B cell (primary cell): ENCODE results near the gene ZNF764. TPM values are rescaled to one million over a fixed set of nuclear protein-coding genes. Genes with fewer than 3 reads are reported as not detected.
"Not testable (repeated sequence)": the region's sequence is repeated elsewhere in the genome, so short reads cannot be mapped to it uniquely, and the experiment has no call there.

Experiments used
- ATAC-seq: fragments of 200-7000 bp; cut with Tn5 transposase; one replicate; pipeline ENCODE4 v1.10.0; 2021; ENCODE audit warnings: low read depth, mild to moderate bottlenecking, moderate number of reproducible peaks, moderate library complexity
- CTCF ChIA-PET: fragments of 350-600 bp; sonication (Branson Sonifier 250); formaldehyde crosslinking; loops from one replicate; lab custom pipeline; 2021; ENCODE audit warnings: antibody characterized with exemption, inconsistent platforms; lab: Charles Lee
- POLR2A ChIA-PET: fragments of 350-600 bp; sonication (Branson Sonifier 250); formaldehyde crosslinking; loops from one replicate; lab custom pipeline; 2021; ENCODE audit warnings: antibody characterized with exemption; lab: Charles Lee
- DNase-seq: peaks from one replicate; pipeline ENCODE4 v3.0.0; 2013
- H2AFZ ChIP-seq: 2 replicates; pipeline ENCODE4 v1.6.1; 2012; ENCODE audit warnings: mild to moderate bottlenecking, low read depth, low read length; ENCODE audit not compliant: insufficient read depth, poor library complexity, severe bottlenecking
- H3K27ac ChIP-seq, 2 donors: 1 replicate in 1 of 2; 2 replicates in 1 of 2; pipeline ENCODE4 v1.5.1; 2012 to 2013; ENCODE audit warnings: low read length in 2 of 2, mild to moderate bottlenecking in 2 of 2, moderate library complexity in 1 of 2
- H3K27me3 ChIP-seq, 4 experiments: fragments of 200-600 bp in 1 of 4; sonication (generic) in 1 of 4; replicated peaks in 1 of 4; 1 replicate in 2 of 4; 2 replicates in 2 of 4; pipeline versions ENCODE4 v1.6.1 to v1.7.0; 2013 to 2016; ENCODE audit warnings: low read length in 3 of 4, mild to moderate bottlenecking in 2 of 4, mixed read lengths in 1 of 4, moderate library complexity in 1 of 4; ENCODE audit not compliant: insufficient read depth in 4 of 4, control insufficient read depth in 3 of 4; ENCODE audit errors: control extremely low read depth in 1 of 4
- H3K36me3 ChIP-seq, 2 experiments: replicated peaks in 1 of 2; 1 replicate in 1 of 2; 2 replicates in 1 of 2; pipeline versions ENCODE4 v1.6.1 to v1.7.1; 2013; ENCODE audit warnings: low read length in 1 of 2; ENCODE audit not compliant: insufficient read depth in 2 of 2, control insufficient read depth in 1 of 2; ENCODE audit errors: control extremely low read depth in 1 of 2, extremely low read depth in 1 of 2
- H3K4me1 ChIP-seq, 2 donors: fragments of 200-600 bp in 1 of 2; sonication (generic) in 1 of 2; 1 replicate in 1 of 2; 2 replicates in 1 of 2; pipeline versions ENCODE4 v1.5.1 to v1.6.1; 2013 to 2017; ENCODE audit warnings: low read length in 2 of 2; ENCODE audit not compliant: control insufficient read depth in 2 of 2, insufficient read depth in 2 of 2
- H3K4me2 ChIP-seq: replicated peaks from 2 replicates; pipeline ENCODE3; 2012; ENCODE audit warnings: mild to moderate bottlenecking, low read depth, low read length; ENCODE audit not compliant: poor library complexity, severe bottlenecking
- H3K4me3 ChIP-seq, 5 experiments: fragments of 200-600 bp in 1 of 5; sonication (generic) in 1 of 5; 1 replicate in 3 of 5; 2 replicates in 2 of 5; pipeline versions ENCODE4 v1.5.1 to v1.7.0; 2011 to 2016; ENCODE audit warnings: low read length in 4 of 5, mild to moderate bottlenecking in 4 of 5, low read depth in 2 of 5, control low read depth in 1 of 5, moderate library complexity in 1 of 5; ENCODE audit not compliant: insufficient read depth in 1 of 5; ENCODE audit errors: control extremely low read depth in 1 of 5, extremely low read depth in 1 of 5
- H3K79me2 ChIP-seq: fragments of 200-600 bp; sonication (generic); one replicate; pipeline ENCODE4 v1.6.0; 2016; ENCODE audit warnings: low read length; ENCODE audit not compliant: control insufficient read depth, insufficient read depth
- H3K9ac ChIP-seq: fragments of 200-600 bp; sonication (generic); 2 replicates; pipeline ENCODE4 v1.6.1; 2017; ENCODE audit warnings: mild to moderate bottlenecking, low read length, moderate library complexity
- H3K9me3 ChIP-seq, 3 donors: one replicate each; pipeline versions ENCODE4 v1.6.1 to v1.7.1; 2013; ENCODE audit warnings: low read length in 2 of 3; ENCODE audit not compliant: control insufficient read depth in 2 of 3, insufficient read depth in 1 of 3; ENCODE audit errors: control extremely low read depth in 1 of 3
- H4K20me1 ChIP-seq: 2 replicates; pipeline ENCODE4 v1.6.0; 2012; ENCODE audit warnings: mild to moderate bottlenecking, low read length; ENCODE audit not compliant: insufficient read depth, control insufficient read depth, poor library complexity, severe bottlenecking
- H3K27ac Mint-ChIP-seq: one replicate; pipeline ENCODE4 v1.8.0; 2021; ENCODE audit warnings: mixed read lengths
- H3K27me3 Mint-ChIP-seq: one replicate; pipeline ENCODE4 v1.8.0; 2021; ENCODE audit warnings: mixed read lengths
- H3K4me1 Mint-ChIP-seq: one replicate; pipeline ENCODE4 v1.8.0; 2021; ENCODE audit warnings: mixed read lengths
- H3K4me3 Mint-ChIP-seq: one replicate; pipeline ENCODE4 v1.8.0; 2021; ENCODE audit warnings: mixed read lengths
- H3K9me3 Mint-ChIP-seq: one replicate; pipeline ENCODE4 v1.8.0; 2022; ENCODE audit warnings: mixed read lengths; ENCODE audit not compliant: insufficient read depth
- CTCF ChIP-seq: fragments of 200-600 bp; IDR thresholded peaks from one replicate; pipeline ENCODE4 v1.8.0; 2022; ENCODE audit warnings: antibody characterized with exemption, mild to moderate bottlenecking
- EZH2 ChIP-seq: IDR thresholded peaks from 2 replicates; pipeline ENCODE4 v1.6.1; 2012; ENCODE audit warnings: borderline replicate concordance, low read depth, mild to moderate bottlenecking, moderate library complexity, low read length; ENCODE audit not compliant: insufficient read depth, poor library complexity, severe bottlenecking
- WGBS: methylation state at CpG from one replicate; pipeline ENCODE4 v1.1.5; 2013; ENCODE audit warnings: missing lambda C conversion rate; ENCODE audit not compliant: insufficient coverage; 5-methylcytosine and 5-hydroxymethylcytosine counted together
- intact Hi-C: fragments of 100-400 bp; cut with micrococcal nuclease; formaldehyde crosslinking; loops from one replicate; pipeline ENCODE4 v1.10.0; 2022
- polyA plus RNA-seq: library from polyadenylated mRNA; depleted of rRNA; stranded (reverse); fragments of >200 nt; gene quantifications from 2 replicates; pipeline ENCODE4 v1.2.3, GENCODE V29; 2012
- total RNA-seq, 2 donors: library from RNA; stranded (reverse); fragments of 120-200 nt in 1 of 2; gene quantifications; 1 replicate in 1 of 2; 2 replicates in 1 of 2; pipeline versions ENCODE4 v1.2.3 to v1.2.4, GENCODE V29; 2013 to 2022

The ZNF764 gene
- total and polyA plus RNA-seq, 2 donors (not counting 1 experiment from before 2014, with no cell fraction given) = 12.6 to 20.9 TPM

- ChIA-PET POLR2A (interaction anchor here (0.5 to 2.3 kb wide), 3 partner anchors 11 to 103 kb away, joined by 3 to 12 read pairs (median 5); partner anchors contain the start of gene ZNF747), CTCF (interaction anchor here (1.1 to 1.8 kb wide), 2 partner anchors 11 to 65 kb away, joined by 3 to 5 read pairs; partner anchors contain the start of gene ZNF747)
- Histone ChIP-seq H3K9ac (no peak overlapping the region), H3K9me3 (no peaks in the 10 kb centered on the region), H3K79me2 (peaks cover 1% of the 10 kb centered on the region), H4K20me1 (no peaks in the 10 kb centered on the region), H2AFZ (no peak overlapping the region), H3K27me3 (no peaks in the 10 kb centered on the region), H3K4me2 (no peak overlapping the region), H3K4me1 (peaks cover 13 to 28% of the 10 kb centered on the region in 2 donors), H3K4me3 (no peak overlapping the region), H3K27ac (no peak overlapping the region), H3K36me3 (peaks cover 0 to 18% of the 10 kb centered on the region in 2 experiments)
- H3K9me3 Mint-ChIP-seq = no peaks in the 10 kb centered on the region
- peaks cover 18% of the 10 kb centered on the region for H3K4me1 Mint-ChIP-seq
- no peak overlapping the region for H3K27ac Mint-ChIP-seq
- DNase-seq (no peak), ATAC-seq (no peak)
- intact Hi-C loops = no loop called here
- H3K4me3 Mint-ChIP-seq = peak overlapping the region; percentile 52
- WGBS = 96% methylated on average over 20 of the region's 26 CpGs
- no peaks in the 10 kb centered on the region for H3K27me3 Mint-ChIP-seq
- no peak for TF ChIP-seq EZH2
- TF ChIP-seq CTCF = no peak
These were observed 34.2 kb downstream of the ZNF764 start for GRCh38 chr16:30523768-30524574.

- 92% methylated on average over 7 of the region's 12 CpGs for WGBS
These were observed 35.3 kb downstream of the ZNF764 start for GRCh38 chr16:30522702-30523463.

More at GRCh38 chr16:30522702-30523463, 35.3 kb downstream of the ZNF764 start:
- H3K4me3 ChIP-seq, DNase-seq, H3K27me3 Mint-ChIP-seq, H3K9me3 ChIP-seq, intact Hi-C loops, H3K79me2 ChIP-seq, H3K4me3 Mint-ChIP-seq, H4K20me1 ChIP-seq, H3K27ac Mint-ChIP-seq, H3K9me3 Mint-ChIP-seq, H3K27me3 ChIP-seq, H3K27ac ChIP-seq, H2AFZ ChIP-seq, H3K4me1 Mint-ChIP-seq, ATAC-seq, H3K4me2 ChIP-seq, H3K9ac ChIP-seq: not testable (repeated sequence)
- Histone ChIP-seq H3K4me1 (peaks cover 4 to 17% of the 10 kb centered on the region in 2 donors), H3K36me3 (peaks cover 0 to 26% of the 10 kb centered on the region in 2 experiments)
- POLR2A ChIA-PET = interaction anchor here (0.6 kb wide), 1 partner anchor 56 kb away, joined by 4 read pairs; no protein-coding TSS in a partner anchor
- CTCF ChIA-PET = interaction anchor here (1.7 kb wide), 1 partner anchor 73 kb away, joined by 4 read pairs; no protein-coding TSS in a partner anchor
